Endodermal cell (in vitro differentiated cells): ENCODE results near the gene CAPS2. TPM values are rescaled to one million over a fixed set of nuclear protein-coding genes. Genes with fewer than 3 reads are reported as not detected.
A peak's percentile ranks its signal among the peaks of the same experiment; 100 is the strongest.

Source experiments
- DNase-seq: peaks from one replicate; pipeline ENCODE4 v3.0.0-alpha.2; 2017
- H3K27ac ChIP-seq: 2 replicates; pipeline ENCODE4 v1.5.1; 2013; ENCODE audit warnings: mild to moderate bottlenecking, low read depth, low read length, moderate library complexity
- H3K27me3 ChIP-seq: 2 replicates; pipeline ENCODE4 v1.6.1; 2013; ENCODE audit warnings: mild to moderate bottlenecking, low read length, moderate library complexity; ENCODE audit not compliant: insufficient read depth, control insufficient read depth, poor library complexity, severe bottlenecking
- H3K36me3 ChIP-seq: 2 replicates; pipeline ENCODE4 v1.7.0; 2013; ENCODE audit warnings: mild to moderate bottlenecking, low read length, moderate library complexity; ENCODE audit not compliant: control insufficient read depth, insufficient read depth
- H3K4me1 ChIP-seq: one replicate; pipeline ENCODE4 v1.7.0; 2013; ENCODE audit warnings: low read length; ENCODE audit not compliant: control insufficient read depth, insufficient read depth
- H3K4me3 ChIP-seq: 2 replicates; pipeline ENCODE4 v1.5.1; 2013; ENCODE audit warnings: mild to moderate bottlenecking, low read length, moderate library complexity
- H3K9ac ChIP-seq: 2 replicates; pipeline ENCODE4 v1.6.1; 2013; ENCODE audit warnings: mild to moderate bottlenecking, low read length, moderate library complexity; ENCODE audit not compliant: poor library complexity, severe bottlenecking; ENCODE audit errors: extremely low read depth
- H3K9me3 ChIP-seq: 2 replicates; pipeline ENCODE4 v1.6.1; 2013; ENCODE audit warnings: mild to moderate bottlenecking, low read length, moderate library complexity; ENCODE audit not compliant: control insufficient read depth
- H3K27ac Mint-ChIP-seq: 2 replicates; pipeline ENCODE4 v1.8.0; 2020; ENCODE audit warnings: mixed read lengths
- H3K27me3 Mint-ChIP-seq: 2 replicates; pipeline ENCODE4 v1.8.0; 2021; ENCODE audit warnings: mild to moderate bottlenecking, mixed read lengths; ENCODE audit not compliant: insufficient read depth
- H3K36me3 Mint-ChIP-seq: 2 replicates; pipeline ENCODE4 v1.8.0; 2020; ENCODE audit warnings: low read depth, mixed read lengths
- H3K4me1 Mint-ChIP-seq: 2 replicates; pipeline ENCODE4 v1.8.0; 2020; ENCODE audit warnings: mixed read lengths
- H3K4me3 Mint-ChIP-seq: 2 replicates; pipeline ENCODE4 v1.8.0; 2020; ENCODE audit warnings: mild to moderate bottlenecking, moderate library complexity, mixed read lengths
- H3K9me3 Mint-ChIP-seq: 2 replicates; pipeline ENCODE4 v1.8.0; 2020; ENCODE audit warnings: mild to moderate bottlenecking, mixed read lengths
- WGBS, 2 experiments: methylation state at CpG; one replicate each; pipeline versions ENCODE4 v1.1.5 to v1.1.7; 2013; ENCODE audit warnings: missing lambda C conversion rate in 2 of 2, mixed read lengths in 1 of 2; ENCODE audit not compliant: insufficient coverage in 1 of 2, insufficient read length in 1 of 2; 5-methylcytosine and 5-hydroxymethylcytosine counted together
- total RNA-seq, 2 donors: library from RNA; stranded (reverse); fragmentation: NEBNext Ultra II Directional in 1 of 2; extraction: Animal tissue kit (Norgen Biotek cat#: 25700) in 1 of 2; gene quantifications; 2 replicates in 1 of 2; 3 replicates in 1 of 2; pipeline ENCODE4 v1.2.1, GENCODE V29; 2021
- TF ChIP-seq, protein P1 (sequence below): fragments of 200-600 bp; sonication (generic); conservative IDR thresholded peaks from 2 replicates; pipeline ENCODE4 v1.5.0; 2021; ENCODE audit warnings: antibody characterized with exemption, mild to moderate bottlenecking

Gene CAPS2
- total RNA-seq, 2 donors from 2014 or later = 3.9 to 5.5 TPM

DNA sequence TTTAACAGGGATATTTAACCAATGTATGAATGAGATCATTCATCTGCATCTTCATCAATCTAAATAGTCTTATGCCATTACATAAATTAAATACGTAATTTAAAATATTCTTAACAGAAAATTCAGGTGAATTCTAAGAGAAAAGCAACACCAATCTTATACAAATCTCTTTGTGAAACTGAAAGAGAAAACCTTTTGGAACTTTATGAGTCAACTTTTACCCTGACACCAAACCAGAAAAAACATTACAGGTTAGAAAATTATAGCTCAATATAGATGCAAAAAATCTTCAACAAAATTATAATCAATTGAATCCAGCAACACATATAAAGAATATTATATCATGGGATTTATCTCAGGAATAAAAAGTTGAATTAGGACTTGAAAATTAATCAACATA, 7.8 kb upstream of the CAPS2 start:
- Mint-ChIP-seq H3K4me1 (peaks cover 6% of the 10 kb centered on the region), H3K27ac (no peak overlapping the region)

DNA sequence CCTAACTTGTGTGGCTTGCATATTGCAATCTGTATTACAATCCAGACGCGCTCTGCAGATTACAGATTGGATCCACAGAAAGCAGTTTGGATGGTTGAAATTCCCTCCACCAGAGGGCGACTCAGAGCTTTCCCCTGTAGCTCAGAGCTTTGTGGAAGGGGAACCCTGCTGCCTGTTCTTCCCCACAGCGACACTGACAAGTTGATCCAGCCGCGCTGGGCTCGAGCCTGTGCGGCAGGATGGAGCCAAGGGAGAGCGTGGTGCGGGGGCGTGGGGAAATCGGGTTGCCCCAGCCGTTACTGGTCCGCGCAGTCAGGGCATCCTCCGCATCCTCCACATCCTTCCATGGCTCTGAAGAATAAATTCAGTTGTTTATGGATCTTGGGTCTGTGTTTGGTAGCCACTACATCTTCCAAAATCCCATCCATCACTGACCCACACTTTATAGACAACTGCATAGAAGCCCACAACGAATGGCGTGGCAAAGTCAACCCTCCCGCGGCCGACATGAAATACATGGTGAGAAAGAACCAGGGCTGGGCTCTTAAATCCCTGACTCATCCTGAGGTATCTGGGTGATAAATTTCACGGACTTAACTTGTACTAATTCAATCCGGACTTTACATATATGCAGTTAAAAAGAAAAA, 4.4 kb upstream of the CAPS2 start, which contains the start of gene GLIPR1L1:
GLIPR1L1 (plus strand) TSS at position 287 of the 647 bp plus-strand sequence; CDS start at position 346, 59 bp downstream.
- Mint-ChIP-seq H3K27ac (peak within 1 kb of the TSS; percentile 74), H3K4me3 (peak within 1 kb of the TSS; percentile 55), H3K9me3 (no peaks in the 10 kb centered on the region), H3K27me3 (peaks cover 3% of the 10 kb centered on the region), H3K36me3 (no peaks in the 10 kb centered on the region), H3K4me1 (peaks cover 9% of the 10 kb centered on the region)
- WGBS, 2 experiments = 6 to 13% methylated on average over 6 to 22 of the region's 23 CpGs
- Histone ChIP-seq H3K4me3 (peak within 1 kb of the TSS; percentile 67), H3K27ac (peak within 1 kb of the TSS; percentile 22), H3K9me3 (no peaks in the 10 kb centered on the region), H3K27me3 (no peaks in the 10 kb centered on the region), H3K36me3 (no peaks in the 10 kb centered on the region), H3K9ac (no peak within 1 kb of the TSS), H3K4me1 (no peaks in the 10 kb centered on the region)
- peak; percentile 99 for DNase-seq
- TF ChIP-seq, protein P1, sequence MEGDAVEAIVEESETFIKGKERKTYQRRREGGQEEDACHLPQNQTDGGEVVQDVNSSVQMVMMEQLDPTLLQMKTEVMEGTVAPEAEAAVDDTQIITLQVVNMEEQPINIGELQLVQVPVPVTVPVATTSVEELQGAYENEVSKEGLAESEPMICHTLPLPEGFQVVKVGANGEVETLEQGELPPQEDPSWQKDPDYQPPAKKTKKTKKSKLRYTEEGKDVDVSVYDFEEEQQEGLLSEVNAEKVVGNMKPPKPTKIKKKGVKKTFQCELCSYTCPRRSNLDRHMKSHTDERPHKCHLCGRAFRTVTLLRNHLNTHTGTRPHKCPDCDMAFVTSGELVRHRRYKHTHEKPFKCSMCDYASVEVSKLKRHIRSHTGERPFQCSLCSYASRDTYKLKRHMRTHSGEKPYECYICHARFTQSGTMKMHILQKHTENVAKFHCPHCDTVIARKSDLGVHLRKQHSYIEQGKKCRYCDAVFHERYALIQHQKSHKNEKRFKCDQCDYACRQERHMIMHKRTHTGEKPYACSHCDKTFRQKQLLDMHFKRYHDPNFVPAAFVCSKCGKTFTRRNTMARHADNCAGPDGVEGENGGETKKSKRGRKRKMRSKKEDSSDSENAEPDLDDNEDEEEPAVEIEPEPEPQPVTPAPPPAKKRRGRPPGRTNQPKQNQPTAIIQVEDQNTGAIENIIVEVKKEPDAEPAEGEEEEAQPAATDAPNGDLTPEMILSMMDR = peak; percentile 94

More for the DNA sequence above, 7.8 kb upstream of the CAPS2 start:
- 83 to 100% methylated on average over 1 of the region's 1 CpG for WGBS, 2 experiments
- Mint-ChIP-seq H3K27me3 (peaks cover 3% of the 10 kb centered on the region), H3K4me3 (no peak overlapping the region), H3K9me3 (peaks cover 4% of the 10 kb centered on the region), H3K36me3 (no peaks in the 10 kb centered on the region)
- TF ChIP-seq, protein P1 = no peak
- H3K4me1 ChIP-seq = no peaks in the 10 kb centered on the region
- no peaks in the 10 kb centered on the region for H3K27me3 ChIP-seq
- DNase-seq = no peak
- no peak overlapping the region for H3K9ac ChIP-seq
- H3K4me3 ChIP-seq = no peak overlapping the region
- H3K27ac ChIP-seq = no peak overlapping the region
- no peaks in the 10 kb centered on the region for H3K36me3 ChIP-seq
- H3K9me3 ChIP-seq = no peaks in the 10 kb centered on the region

DNA sequence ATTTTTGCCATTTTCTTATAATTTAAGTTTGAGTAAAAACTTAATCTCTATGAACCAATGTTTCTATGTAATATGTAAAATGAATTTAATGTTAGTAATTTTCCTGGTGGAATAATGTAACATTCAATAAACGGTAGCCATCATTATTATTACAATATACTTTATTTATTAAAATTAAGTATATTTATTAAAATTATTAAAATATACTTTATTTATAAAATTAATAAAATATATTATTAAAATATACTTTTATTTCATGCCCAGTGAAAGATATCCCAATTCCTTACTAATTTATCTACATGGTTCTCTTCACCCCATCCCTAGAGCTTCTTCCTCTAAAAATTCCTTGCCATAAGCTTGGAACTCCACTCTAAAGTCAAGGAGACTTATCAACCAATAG, 2.5 kb downstream of the CAPS2 start:
- Histone ChIP-seq H3K9ac (no peak overlapping the region), H3K9me3 (no peaks in the 10 kb centered on the region), H3K27ac (no peak overlapping the region), H3K36me3 (no peaks in the 10 kb centered on the region), H3K4me1 (no peaks in the 10 kb centered on the region), H3K4me3 (no peak overlapping the region), H3K27me3 (peaks cover 8% of the 10 kb centered on the region)
- peaks cover 10% of the 10 kb centered on the region for H3K4me1 Mint-ChIP-seq
- no peak for DNase-seq
- H3K9me3 Mint-ChIP-seq = no peaks in the 10 kb centered on the region
- no CpG with 5 or more reads among the region's 1 CpG for WGBS, 2 experiments
- H3K27me3 Mint-ChIP-seq = no peaks in the 10 kb centered on the region
- TF ChIP-seq, protein P1 = no peak
- no peaks in the 10 kb centered on the region for H3K36me3 Mint-ChIP-seq
- no peak overlapping the region for H3K4me3 Mint-ChIP-seq
- H3K27ac Mint-ChIP-seq = no peak overlapping the region
